SJCRH30 (cell line): ENCODE measurements around the gene ACKR1. TPM values are rescaled to one million over a fixed set of nuclear protein-coding genes. Genes with fewer than 3 reads are reported as not detected.

Experiments used
- DNase-seq, 2 experiments: peaks; one replicate each; pipeline ENCODE4 v3.0.0-alpha.2; 2015 to 2020
- H3K27ac ChIP-seq: fragments of 250-450 bp; sonication (Bioruptor Pico); 2 replicates; pipeline ENCODE4 v1.5.1; 2020; ENCODE audit warnings: mild to moderate bottlenecking, moderate library complexity
- H3K27me3 ChIP-seq: fragments of 250-450 bp; sonication (Bioruptor Pico); 2 replicates; pipeline ENCODE4 v1.5.1; 2020; ENCODE audit warnings: mild to moderate bottlenecking, moderate library complexity
- H3K36me3 ChIP-seq: fragments of 250-450 bp; sonication (Bioruptor Pico); 2 replicates; pipeline ENCODE4 v1.5.1; 2020; ENCODE audit warnings: mild to moderate bottlenecking, moderate library complexity
- H3K4me1 ChIP-seq: fragments of 250-450 bp; sonication (Bioruptor Pico); 2 replicates; pipeline ENCODE4 v1.5.1; 2020; ENCODE audit warnings: mild to moderate bottlenecking, moderate library complexity
- H3K4me3 ChIP-seq: fragments of 250-450 bp; sonication (Bioruptor Pico); 2 replicates; pipeline ENCODE4 v1.5.1; 2020; ENCODE audit warnings: mild to moderate bottlenecking, moderate library complexity
- H3K9me3 ChIP-seq: fragments of 250-450 bp; sonication (Bioruptor Pico); replicated peaks from 2 replicates; pipeline ENCODE4 v1.5.1; 2020; ENCODE audit warnings: mild to moderate bottlenecking, moderate library complexity
- total RNA-seq: library from RNA; depleted of rRNA; stranded (reverse); fragments of >200 nt; shearing (Covaris generic); gene quantifications from 2 replicates; pipeline ENCODE4 v1.2.3, GENCODE V29; 2014; rRNA removed

The ACKR1 gene
- total RNA-seq, 1 experiment from 2014 or later: not detected

DNA sequence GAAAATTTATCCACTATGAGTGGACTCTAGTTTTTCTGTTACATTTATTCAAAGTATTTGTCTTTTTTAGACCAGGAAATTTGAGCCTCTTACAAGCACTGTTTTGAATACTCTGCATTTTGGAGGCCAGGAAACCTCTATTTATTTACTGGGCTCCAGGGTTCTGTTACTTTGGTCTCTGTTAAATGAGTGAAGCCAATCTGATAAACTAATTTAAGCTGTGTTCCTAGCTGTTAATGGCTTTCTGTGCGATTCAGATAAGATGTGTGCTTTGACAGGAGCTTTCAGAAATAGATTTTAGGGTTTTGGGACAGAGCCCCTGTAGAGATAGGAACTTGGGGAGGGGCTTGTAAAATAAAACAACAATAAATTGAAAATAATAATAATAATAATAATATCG lies 23.9 kb downstream of the ACKR1 start:
- Histone ChIP-seq H3K27me3 (no peaks in the 10 kb centered on the region), H3K27ac (no peak overlapping the region), H3K4me1 (no peaks in the 10 kb centered on the region; the same call in 1 of the 2 replicates), H3K36me3 (no peaks in the 10 kb centered on the region), H3K9me3 (no peaks in the 10 kb centered on the region), H3K4me3 (no peak overlapping the region)
- DNase-seq: no peak

DNA sequence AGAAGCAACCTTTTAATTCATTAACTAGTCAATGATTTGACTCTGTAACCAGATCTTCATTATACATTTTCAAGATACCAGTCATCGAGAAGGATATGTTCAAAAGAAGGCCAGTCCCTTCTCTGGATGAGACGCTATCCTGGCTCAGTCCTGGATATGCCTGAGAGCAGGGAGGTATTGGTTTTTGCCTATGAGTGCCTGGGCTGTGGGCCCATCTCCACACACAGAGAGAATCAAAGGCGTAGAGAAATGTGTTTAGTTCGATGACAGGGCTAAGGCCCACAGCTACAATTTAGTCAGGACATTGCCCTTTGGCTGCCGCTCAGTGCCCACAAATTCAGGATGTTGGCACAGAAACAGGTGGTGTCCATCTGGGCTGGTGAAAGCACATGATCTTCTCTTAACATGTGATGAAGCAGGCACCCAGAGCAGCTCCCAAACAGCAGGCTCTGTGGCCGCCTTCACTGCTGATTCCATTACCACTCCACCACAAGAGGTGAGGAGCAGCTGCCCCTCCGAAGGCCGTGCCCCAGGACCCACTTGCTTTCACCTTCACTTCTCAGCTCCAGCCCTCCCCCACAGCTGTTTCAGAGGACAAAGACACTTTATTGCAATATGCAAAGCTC lies 24.7 kb downstream of the ACKR1 start:
- no peaks in the 10 kb centered on the region; the same call in 1 of the 2 replicates for H3K4me1 ChIP-seq
- H3K4me3 ChIP-seq: no peak overlapping the region
- H3K36me3 ChIP-seq: no peaks in the 10 kb centered on the region
- H3K27me3 ChIP-seq: no peaks in the 10 kb centered on the region
- H3K9me3 ChIP-seq: no peaks in the 10 kb centered on the region
- no peak overlapping the region for H3K27ac ChIP-seq
- DNase-seq: peak in 1 of 2 experiments; percentile 34

DNA sequence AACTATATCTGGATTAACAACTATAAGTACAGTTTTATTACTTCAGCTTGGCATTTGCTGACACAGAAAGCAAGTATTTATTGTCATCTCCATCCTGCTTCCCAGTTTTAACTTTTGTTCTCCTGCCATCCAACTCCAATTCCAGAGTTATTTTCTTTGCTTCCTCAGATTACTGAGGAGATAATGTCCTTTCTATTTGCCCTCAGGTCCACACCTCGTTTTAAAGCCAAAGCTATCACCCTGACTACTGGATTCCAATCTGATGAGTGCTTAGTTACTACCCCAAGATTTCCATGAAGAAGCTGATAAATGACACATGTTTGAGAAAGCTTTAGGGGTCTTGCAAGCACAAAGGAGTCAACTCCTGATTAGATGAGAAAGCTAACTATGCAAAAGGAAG lies 25.2 kb downstream of the ACKR1 start:
- Histone ChIP-seq H3K27ac (no peak overlapping the region), H3K9me3 (no peaks in the 10 kb centered on the region), H3K27me3 (no peaks in the 10 kb centered on the region), H3K4me1 (no peaks in the 10 kb centered on the region; the same call in 1 of the 2 replicates), H3K36me3 (no peaks in the 10 kb centered on the region), H3K4me3 (no peak overlapping the region)
- DNase-seq: no peak

DNA sequence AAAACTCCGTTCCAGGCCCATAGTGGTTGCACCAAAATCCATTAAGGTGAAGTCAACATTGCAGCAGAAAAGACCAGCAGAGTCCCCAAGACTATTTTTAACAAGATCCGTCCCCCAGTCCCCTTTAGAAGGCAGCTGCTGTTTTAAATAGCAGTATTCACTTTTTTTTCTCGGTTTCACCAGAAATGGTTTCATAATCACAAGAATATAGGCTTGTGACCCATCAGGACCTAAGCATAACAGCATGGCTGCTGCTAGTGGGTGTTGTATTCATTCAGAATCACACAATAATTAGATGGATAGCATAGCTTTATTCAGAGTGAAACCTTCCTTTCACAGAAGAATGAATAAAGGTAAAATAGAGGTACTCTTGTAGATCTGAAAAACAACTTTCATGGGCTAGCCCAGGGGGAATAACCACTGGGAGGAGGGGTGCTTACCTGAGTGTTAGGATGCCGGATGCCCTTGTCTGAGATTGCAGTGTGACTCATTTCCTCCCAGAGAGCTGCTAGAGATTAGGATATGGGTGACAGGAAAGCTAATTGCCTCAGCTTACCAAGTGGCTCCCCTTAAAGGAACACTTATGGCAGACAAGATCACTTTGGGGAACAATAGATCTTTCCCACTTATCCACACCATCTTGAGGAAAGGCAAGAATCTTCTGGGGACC lies 35.0 kb downstream of the ACKR1 start:
- H3K27ac ChIP-seq: no peak overlapping the region
- no peaks in the 10 kb centered on the region for H3K9me3 ChIP-seq
- DNase-seq: no peak
- no peaks in the 10 kb centered on the region for H3K27me3 ChIP-seq
- no peaks in the 10 kb centered on the region for H3K36me3 ChIP-seq
- H3K4me3 ChIP-seq: no peak overlapping the region
- no peaks in the 10 kb centered on the region for H3K4me1 ChIP-seq

DNA sequence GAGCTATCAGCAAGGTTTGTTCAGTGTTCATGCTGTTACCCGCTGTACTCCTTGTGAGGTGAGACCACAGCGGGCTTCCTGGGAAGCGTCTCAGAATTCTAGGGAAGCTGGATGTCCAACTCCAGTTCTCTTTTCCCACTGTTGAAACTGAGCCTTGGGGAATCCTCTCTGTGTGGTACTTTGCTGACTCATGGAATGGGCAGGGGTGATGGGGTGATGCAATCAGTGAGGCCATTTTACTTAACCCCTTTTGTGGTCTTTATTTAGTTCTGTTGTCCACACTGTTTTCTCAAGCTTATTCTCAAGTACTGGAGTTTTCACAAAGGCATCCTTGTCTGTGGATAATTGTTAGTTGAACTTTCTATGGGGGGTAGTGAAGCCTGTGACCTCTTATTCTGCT lies 42.6 kb downstream of the ACKR1 start:
- no peaks in the 10 kb centered on the region for H3K4me1 ChIP-seq
- no peaks in the 10 kb centered on the region for H3K27me3 ChIP-seq
- no peak overlapping the region for H3K27ac ChIP-seq
- H3K9me3 ChIP-seq: no peaks in the 10 kb centered on the region
- no peak for DNase-seq
- no peak overlapping the region for H3K4me3 ChIP-seq
- no peaks in the 10 kb centered on the region for H3K36me3 ChIP-seq

DNA sequence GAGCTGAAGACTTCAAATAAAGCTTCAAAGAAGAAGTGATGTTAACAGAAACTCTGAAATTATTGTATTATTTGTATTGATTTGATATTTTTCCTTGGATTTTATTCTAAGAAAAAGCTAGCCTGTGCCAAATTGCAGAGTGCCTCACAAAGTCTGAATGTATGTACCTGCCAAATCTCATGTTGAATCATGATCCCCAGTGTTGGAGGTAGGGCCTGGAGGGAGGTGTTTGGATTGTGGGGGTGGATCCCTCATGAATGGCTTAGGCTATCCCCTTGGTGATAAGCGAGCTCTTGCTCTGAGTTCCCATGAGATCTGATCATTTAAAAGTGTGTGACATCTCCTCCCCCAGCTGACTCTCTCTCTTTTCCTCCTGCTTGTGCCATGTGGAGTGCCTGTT lies 43.6 kb downstream of the ACKR1 start:
- H3K4me3 ChIP-seq: no peak overlapping the region
- H3K27ac ChIP-seq: no peak overlapping the region
- DNase-seq: no peak
- no peaks in the 10 kb centered on the region for H3K9me3 ChIP-seq
- H3K27me3 ChIP-seq: no peaks in the 10 kb centered on the region
- no peaks in the 10 kb centered on the region for H3K36me3 ChIP-seq
- H3K4me1 ChIP-seq: no peaks in the 10 kb centered on the region

DNA sequence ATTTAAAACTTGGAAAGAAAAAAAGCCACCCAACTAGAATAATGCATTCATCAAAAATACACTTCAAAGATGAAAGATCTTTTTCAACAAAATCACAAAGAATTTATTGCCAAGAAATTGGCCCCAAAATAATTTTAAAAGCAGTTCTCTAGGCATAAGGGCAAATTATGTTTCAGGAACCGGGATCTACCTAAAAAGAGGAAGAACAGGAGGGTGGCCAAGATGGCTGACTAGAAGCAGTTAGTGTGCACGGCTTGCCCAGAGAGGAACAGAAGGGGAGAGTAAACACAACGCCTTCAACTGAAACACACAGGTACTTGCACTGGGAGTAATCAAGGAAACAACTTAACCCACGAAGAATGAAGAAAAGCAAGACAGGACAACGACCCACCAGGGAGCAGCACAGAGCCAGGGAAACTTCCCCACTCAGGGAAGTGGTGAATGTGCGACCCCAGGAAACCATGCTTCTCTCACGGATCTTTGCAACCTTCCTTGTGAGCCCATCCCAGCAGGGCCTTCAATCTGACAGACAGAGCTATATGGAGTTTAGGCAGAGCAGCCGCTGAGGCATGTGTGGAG lies 46.1 kb downstream of the ACKR1 start:
- DNase-seq: peak in 1 of 2 experiments; percentile 2
- no peaks in the 10 kb centered on the region for H3K27me3 ChIP-seq
- no peak overlapping the region for H3K4me3 ChIP-seq
- no peak overlapping the region for H3K27ac ChIP-seq
- no peaks in the 10 kb centered on the region for H3K9me3 ChIP-seq
- H3K36me3 ChIP-seq: no peaks in the 10 kb centered on the region
- no peaks in the 10 kb centered on the region for H3K4me1 ChIP-seq

Other genes starting within 250 kb of the ACKR1 start
- 55.5 and 63.8 TPM in 2 replicates for gene IFI16, start 195.0 kb upstream of the ACKR1 start, total RNA-seq
- gene AIM2, start 128.1 kb upstream of the ACKR1 start, total RNA-seq: not detected in 2 replicates
- gene CADM3, start 33.3 kb upstream of the ACKR1 start, total RNA-seq: not detected in 2 replicates
- not detected in 2 replicates for gene FCER1A, start 97.5 kb downstream of the ACKR1 start, total RNA-seq
- not detected in 2 replicates for gene OR10J4, start 227.3 kb downstream of the ACKR1 start, total RNA-seq
- gene OR10J1, start 234.8 kb downstream of the ACKR1 start, total RNA-seq: not detected in 2 replicates